NCI-H1417 (cell line): ENCODE results near the gene RNF38.
"Not testable (repeated sequence)": the region's sequence is repeated elsewhere in the genome, so short reads cannot be mapped to it uniquely, and the experiment has no call there.

Source experiments
- DNase-seq, 3 experiments: peaks; one replicate each; lab custom pipeline; 2025; lab: John Stamatoyannopoulos, UW

The RNF38 gene

GRCh38 chr9:36294996-36295395 is 105.1 kb downstream of the RNF38 start:
- not testable (repeated sequence) for DNase-seq

GRCh38 chr9:36293918-36294317 is 106.2 kb downstream of the RNF38 start:
- DNase-seq: no peak

GRCh38 chr9:36293171-36293570 is 106.9 kb downstream of the RNF38 start:
- DNase-seq: no peak

- DNase-seq: no peak
These were observed 107.4 kb downstream of the RNF38 start for GRCh38 chr9:36292641-36293040.

- DNase-seq: no peak
These were observed 109.1 kb downstream of the RNF38 start for GRCh38 chr9:36290996-36291395.

GRCh38 chr9:36289836-36290435 is 110.1 kb downstream of the RNF38 start:
- DNase-seq: no peak

GRCh38 chr9:36288070-36288469 is 112.0 kb downstream of the RNF38 start:
- no peak for DNase-seq
